Mucosa of rectum (tissue), 2 donors: Measurements from ENCODE around the gene C1orf216.
A peak's percentile ranks its signal among the peaks of the same experiment; 100 is the strongest.
"Not testable (repeated sequence)": the region's sequence is repeated elsewhere in the genome, so short reads cannot be mapped to it uniquely, and the experiment has no call there.

Source experiments
- H3K27ac ChIP-seq, 2 donors: one replicate each; pipeline ENCODE4 v1.7.0; 2013; ENCODE audit warnings: inconsistent platforms in 2 of 2, low read depth in 2 of 2, low read length in 2 of 2
- H3K27me3 ChIP-seq, 2 donors: one replicate each; pipeline ENCODE4 v1.7.0; 2013; ENCODE audit warnings: low read length in 2 of 2; ENCODE audit not compliant: control insufficient read depth in 2 of 2, insufficient read depth in 2 of 2
- H3K36me3 ChIP-seq, 2 donors: one replicate each; pipeline ENCODE4 v1.7.0; 2013; ENCODE audit warnings: low read length in 2 of 2; ENCODE audit not compliant: control insufficient read depth in 2 of 2, insufficient read depth in 2 of 2
- H3K4me1 ChIP-seq, 2 donors: one replicate each; pipeline ENCODE4 v1.7.0; 2013; ENCODE audit warnings: low read length in 2 of 2, mild to moderate bottlenecking in 1 of 2; ENCODE audit not compliant: control insufficient read depth in 2 of 2, insufficient read depth in 2 of 2
- H3K4me3 ChIP-seq, 2 donors: one replicate each; pipeline ENCODE4 v1.7.0; 2013; ENCODE audit warnings: low read length in 2 of 2
- H3K9ac ChIP-seq, 2 donors: one replicate each; pipeline ENCODE4 v1.7.0; 2013; ENCODE audit warnings: low read length in 2 of 2, low read depth in 1 of 2, mild to moderate bottlenecking in 1 of 2
- H3K9me3 ChIP-seq, 2 donors: one replicate each; pipeline ENCODE4 v1.7.0; 2013; ENCODE audit warnings: low read length in 2 of 2; ENCODE audit not compliant: control insufficient read depth in 2 of 2
- donor health status: healthy.
- donor health status: Normal muscosa, but diverticular disease.

Gene C1orf216

DNA sequence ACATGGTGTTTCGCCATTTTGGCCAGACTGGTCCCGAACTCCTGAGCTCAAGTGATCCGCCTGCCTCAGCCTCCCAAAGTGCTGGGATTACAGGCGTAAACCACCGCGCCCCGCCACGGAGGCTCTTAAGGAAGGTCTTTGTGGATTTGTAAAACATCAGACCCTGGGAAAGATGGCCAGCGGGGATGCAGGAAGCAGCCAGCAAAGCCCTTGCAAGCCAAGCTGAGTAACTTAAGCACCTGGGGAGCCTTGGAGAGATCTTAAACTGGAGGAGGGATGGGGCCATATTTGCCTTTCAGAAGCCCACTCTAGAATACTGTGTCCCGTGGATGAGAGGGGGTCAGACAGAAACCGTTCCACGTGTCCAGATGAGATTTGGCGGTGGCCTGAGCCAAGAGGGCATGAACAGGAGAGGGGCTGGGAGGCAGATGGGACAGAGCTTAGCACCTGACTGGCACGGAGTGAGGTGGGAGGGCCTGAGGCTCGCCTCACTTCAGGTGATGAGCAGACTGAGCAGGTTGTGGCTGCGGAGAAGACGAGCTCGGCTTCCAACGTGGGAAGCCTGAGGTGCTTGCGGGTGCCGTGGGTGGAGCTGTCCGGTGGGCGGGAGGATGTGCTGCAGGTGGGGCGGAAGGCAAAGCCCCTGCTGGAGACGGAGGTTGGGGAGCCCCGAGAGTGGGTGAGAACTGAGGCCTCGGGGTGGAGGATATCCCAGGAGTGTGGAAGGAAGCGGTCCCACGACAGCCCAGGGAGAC is 11.7 kb downstream of the C1orf216 start:
- Histone ChIP-seq H3K9ac (no peak overlapping the region), H3K27me3 (peaks cover 29 to 33% of the 10 kb centered on the region in 2 donors), H3K36me3 (no peaks in the 10 kb centered on the region), H3K4me1 (peaks cover 3 to 4% of the 10 kb centered on the region in 2 donors), H3K27ac (no peak overlapping the region), H3K4me3 (peak overlapping the region; percentile 13 to 15), H3K9me3 (no peaks in the 10 kb centered on the region)

DNA sequence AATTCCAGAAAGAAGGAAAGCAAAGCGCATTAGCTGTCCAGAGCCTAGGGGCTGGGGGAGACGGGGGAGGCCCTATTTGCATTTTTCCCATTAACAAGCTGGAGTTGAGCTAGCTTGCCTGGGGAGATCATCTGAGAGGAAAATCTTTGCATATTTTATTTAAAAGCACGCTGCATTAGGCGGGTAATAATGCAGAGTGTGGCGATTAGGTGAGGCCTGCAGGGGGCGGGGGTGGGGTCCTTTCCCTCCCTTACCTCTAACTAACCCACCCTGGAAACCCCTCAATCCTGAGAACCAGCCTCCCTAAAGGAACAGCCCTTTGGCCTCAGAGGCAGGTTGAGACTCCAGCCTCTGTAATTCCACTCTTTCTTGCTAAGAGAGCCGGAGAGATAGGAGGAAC is 16.2 kb downstream of the C1orf216 start:
- H3K27me3 ChIP-seq = peaks cover 22 to 25% of the 10 kb centered on the region in 2 donors
- H3K36me3 ChIP-seq = no peaks in the 10 kb centered on the region
- no peak overlapping the region for H3K4me3 ChIP-seq
- no peaks in the 10 kb centered on the region for H3K9me3 ChIP-seq
- H3K27ac ChIP-seq = no peak overlapping the region
- H3K4me1 ChIP-seq = peaks cover 0 to 4% of the 10 kb centered on the region in 2 donors
- H3K9ac ChIP-seq = no peak overlapping the region

DNA sequence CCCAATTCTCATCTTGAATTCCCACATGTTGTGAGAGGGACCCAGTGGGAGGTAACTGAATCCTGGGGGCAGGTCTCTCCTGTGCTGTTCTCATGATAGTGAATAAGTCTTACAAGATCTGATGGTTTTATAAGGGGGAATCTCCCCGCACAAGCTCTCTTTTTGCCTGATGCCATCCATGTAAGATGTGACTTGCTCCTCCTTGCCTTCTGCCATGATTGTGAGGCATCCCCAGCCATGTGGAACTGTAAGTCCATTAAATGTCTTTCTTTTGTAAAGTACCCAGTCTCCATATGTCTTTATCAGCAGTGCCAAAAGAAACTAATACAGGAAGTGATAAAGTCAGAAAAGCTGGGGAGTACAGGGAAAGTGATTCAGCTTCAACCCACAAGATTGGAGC is 19.5 kb downstream of the C1orf216 start:
- not testable (repeated sequence) for H3K27ac ChIP-seq, H3K4me1 ChIP-seq, H3K9ac ChIP-seq, H3K9me3 ChIP-seq, H3K36me3 ChIP-seq, H3K4me3 ChIP-seq
- H3K27me3 ChIP-seq = peaks cover 10 to 21% of the 10 kb centered on the region in 2 donors

DNA sequence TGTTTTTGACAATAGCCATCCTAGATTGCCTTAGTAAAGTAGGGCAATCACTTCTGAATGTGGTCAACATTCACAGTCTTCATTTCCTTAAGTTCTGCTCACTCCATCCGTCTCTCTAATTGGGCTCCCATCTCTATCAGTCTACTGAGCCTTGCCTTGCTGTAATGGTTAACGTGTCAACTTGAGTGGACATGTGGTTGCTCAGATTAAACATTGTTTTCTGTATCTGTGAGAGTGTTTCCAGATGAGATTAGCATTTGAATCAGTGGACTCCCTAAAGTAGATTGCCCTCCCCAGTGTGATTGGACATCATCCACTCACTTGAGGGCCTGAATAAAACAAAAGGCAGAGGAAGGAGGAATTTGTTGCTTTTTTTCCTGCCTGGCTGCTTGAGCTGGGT is 26.4 kb downstream of the C1orf216 start:
- Histone ChIP-seq H3K27ac (no peak overlapping the region), H3K4me3 (no peak overlapping the region), H3K27me3 (peaks cover 0 to 3% of the 10 kb centered on the region in 2 donors), H3K9me3 (no peaks in the 10 kb centered on the region), H3K4me1 (no peaks in the 10 kb centered on the region), H3K36me3 (no peaks in the 10 kb centered on the region), H3K9ac (no peak overlapping the region)

DNA sequence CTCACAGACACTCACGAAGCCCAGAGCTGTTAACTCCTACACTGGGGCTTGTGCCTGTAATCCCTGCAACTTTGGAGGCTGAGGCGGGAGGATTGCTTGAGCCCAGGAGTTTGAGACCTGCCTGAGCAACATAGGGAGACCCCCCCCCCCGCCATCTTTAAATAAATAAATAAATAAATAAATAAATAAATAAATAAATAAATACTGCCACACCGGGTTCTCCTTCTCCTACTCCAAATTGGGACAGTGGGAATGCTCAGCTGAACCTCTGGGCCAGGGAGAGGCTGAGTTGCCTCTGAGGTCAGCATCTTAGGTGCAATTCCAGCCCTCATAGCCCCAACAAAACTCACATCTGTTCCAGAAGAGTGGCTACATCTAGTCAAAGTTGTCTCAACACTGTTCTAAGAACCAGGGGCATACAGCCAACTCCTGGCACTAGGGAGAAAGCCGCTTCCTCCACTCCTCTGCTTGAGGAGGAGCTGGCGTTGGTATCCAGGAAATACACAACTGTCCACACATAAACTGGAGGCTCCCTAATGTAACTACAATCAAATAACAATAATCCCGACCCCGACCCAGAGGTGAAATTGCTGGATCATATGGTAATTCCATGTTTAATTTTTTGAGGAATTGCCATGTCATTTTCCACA is 27.0 kb downstream of the C1orf216 start:
- no peaks in the 10 kb centered on the region for H3K9me3 ChIP-seq
- H3K27me3 ChIP-seq = peaks cover 0 to 3% of the 10 kb centered on the region in 2 donors

DNA sequence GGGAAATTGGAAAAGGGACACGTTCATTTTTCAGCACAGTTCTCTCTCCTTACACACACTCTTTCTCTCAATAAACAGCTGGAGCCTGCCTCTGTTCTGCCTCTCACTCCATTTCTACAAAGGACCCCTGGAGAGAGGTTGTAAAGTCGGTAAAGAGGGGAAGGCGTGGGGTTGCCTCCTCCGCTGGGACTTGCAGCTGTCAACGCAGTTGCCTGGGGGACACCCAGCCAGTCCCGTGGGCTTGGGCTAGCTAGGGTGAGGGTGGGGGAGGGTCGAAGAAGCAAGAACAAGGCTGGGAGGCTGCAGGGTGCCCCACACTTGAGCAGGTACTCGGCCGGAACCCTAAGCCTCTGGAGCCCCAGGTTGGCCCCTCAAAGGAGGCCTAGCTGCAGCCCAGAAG is 27.6 kb downstream of the C1orf216 start:
- Histone ChIP-seq H3K27me3 (peaks cover 0 to 3% of the 10 kb centered on the region in 2 donors), H3K9me3 (no peaks in the 10 kb centered on the region), H3K27ac (no peak overlapping the region), H3K9ac (no peak overlapping the region), H3K4me3 (no peak overlapping the region), H3K4me1 (no peaks in the 10 kb centered on the region), H3K36me3 (no peaks in the 10 kb centered on the region)

More for the DNA sequence above, 27.0 kb downstream of the C1orf216 start:
- Histone ChIP-seq H3K27ac (no peak overlapping the region), H3K4me1 (no peaks in the 10 kb centered on the region), H3K36me3 (no peaks in the 10 kb centered on the region), H3K4me3 (no peak overlapping the region), H3K9ac (no peak overlapping the region)

DNA sequence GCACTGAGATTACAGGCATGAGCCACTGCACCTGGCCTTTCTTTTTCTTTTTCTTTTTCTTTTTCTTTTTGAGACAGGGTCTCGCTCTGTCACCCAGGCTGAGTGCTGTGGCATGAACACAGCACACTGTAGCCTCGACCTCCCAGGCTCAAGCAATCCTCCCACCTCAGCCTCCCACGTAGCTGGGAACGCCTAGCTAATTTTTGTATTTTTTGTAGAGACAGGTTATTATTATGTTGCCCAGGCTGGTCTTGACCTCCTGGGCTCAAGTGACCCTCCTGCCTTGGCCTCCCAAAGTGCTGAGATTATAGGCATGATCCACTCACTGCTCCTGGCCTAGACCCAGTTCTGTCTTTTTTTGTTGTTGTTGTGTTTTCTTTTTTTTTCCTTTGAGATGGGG is 28.6 kb downstream of the C1orf216 start:
- H3K4me1 ChIP-seq, H3K9ac ChIP-seq, H3K36me3 ChIP-seq, H3K27me3 ChIP-seq, H3K9me3 ChIP-seq, H3K27ac ChIP-seq, H3K4me3 ChIP-seq: not testable (repeated sequence)

DNA sequence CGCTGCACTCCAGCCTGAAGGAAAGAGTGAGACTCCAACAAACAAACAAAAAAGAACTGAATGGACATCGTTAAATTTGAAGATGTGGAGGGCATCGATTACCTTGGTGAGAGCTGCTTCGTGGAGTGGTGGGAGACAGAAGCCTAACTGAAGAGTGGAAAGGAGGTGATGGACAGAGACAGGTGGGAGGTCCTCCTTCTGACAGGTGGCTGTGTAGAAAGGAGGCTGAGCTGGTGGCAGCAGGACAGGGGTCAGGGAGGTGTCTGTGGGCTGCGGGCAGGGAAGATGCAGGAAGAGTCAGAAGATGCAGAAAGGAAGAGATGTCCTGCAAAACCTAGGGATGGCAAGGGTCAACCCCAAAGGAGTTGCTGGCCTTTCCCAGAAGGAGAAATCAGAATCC is 30.5 kb downstream of the C1orf216 start:
- no peak overlapping the region for H3K27ac ChIP-seq
- no peaks in the 10 kb centered on the region for H3K36me3 ChIP-seq
- H3K9me3 ChIP-seq = no peaks in the 10 kb centered on the region
- no peaks in the 10 kb centered on the region for H3K4me1 ChIP-seq
- H3K4me3 ChIP-seq = no peak overlapping the region
- no peak overlapping the region for H3K9ac ChIP-seq
- H3K27me3 ChIP-seq = no peaks in the 10 kb centered on the region

DNA sequence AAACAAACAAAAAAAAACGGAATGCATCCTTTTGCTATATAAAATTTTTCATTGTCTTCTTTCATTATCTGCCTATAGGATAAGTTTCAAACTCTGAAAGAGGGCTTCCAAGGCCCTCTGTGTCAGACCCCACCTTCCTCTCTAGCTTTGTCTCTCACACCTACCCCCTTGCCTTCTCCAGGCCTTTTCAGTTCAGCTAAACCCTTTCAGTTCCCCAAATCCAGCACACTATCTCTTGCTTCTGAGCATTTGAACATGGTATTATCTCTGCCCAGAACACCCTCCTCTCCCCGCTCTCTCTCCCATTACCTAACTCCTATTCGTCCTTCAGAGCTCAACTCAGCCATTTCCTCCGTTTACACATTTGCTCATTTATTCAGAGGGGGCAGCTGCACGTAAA is 35.7 kb downstream of the C1orf216 start:
- no peaks in the 10 kb centered on the region for H3K27me3 ChIP-seq

DNA sequence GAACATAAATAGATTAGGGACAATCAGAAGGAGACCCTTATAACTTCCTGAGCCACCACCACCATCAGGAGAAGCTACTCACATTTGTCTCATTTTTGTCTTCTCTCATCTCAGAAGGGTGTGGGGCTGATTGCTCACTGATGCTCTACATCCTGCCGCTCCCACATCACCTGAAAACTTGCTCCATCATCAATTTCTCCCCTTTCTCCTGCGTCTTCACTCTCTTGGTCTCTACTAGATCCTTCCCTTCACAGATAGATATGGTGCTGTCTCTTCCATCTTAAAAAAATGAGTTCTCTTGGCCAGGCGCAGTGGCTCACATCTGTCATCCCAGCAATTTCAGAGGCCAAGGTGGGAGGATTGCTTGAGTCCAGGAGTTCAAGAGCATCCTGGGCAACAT is 38.4 kb downstream of the C1orf216 start:
- Histone ChIP-seq H3K9ac (no peak overlapping the region), H3K4me1 (no peaks in the 10 kb centered on the region), H3K27me3 (no peaks in the 10 kb centered on the region), H3K27ac (no peak overlapping the region), H3K9me3 (no peaks in the 10 kb centered on the region), H3K4me3 (no peak overlapping the region), H3K36me3 (no peaks in the 10 kb centered on the region)

More for the DNA sequence above, 35.7 kb downstream of the C1orf216 start:
- Histone ChIP-seq H3K27ac (no peak overlapping the region), H3K4me3 (no peak overlapping the region), H3K9ac (no peak overlapping the region), H3K4me1 (no peaks in the 10 kb centered on the region), H3K36me3 (no peaks in the 10 kb centered on the region), H3K9me3 (no peaks in the 10 kb centered on the region)
